Activated T-helper 2 cell treated with anti-CD3 and anti-CD28 coated beads, Interferon-gamma antibody, Interleukin-2, Interleukin-4, amounts not matched to agents 10 μg/mL and 5 μg/mL and 100 μg/mL, durations not matched to agents 14 hours and 24 hours and 36 hours (primary cell): Measurements from ENCODE around the gene NT5C2. TPM values are rescaled to one million over a fixed set of nuclear protein-coding genes. Genes with fewer than 3 reads are reported as not detected.
"Not testable (repeated sequence)": the region's sequence is repeated elsewhere in the genome, so short reads cannot be mapped to it uniquely, and the experiment has no call there.

ENCODE experiments used
- DNase-seq: peaks from one replicate; pipeline ENCODE4 v3.0.0; 2021; ENCODE audit warnings: low spot score
- H3K27ac Mint-ChIP-seq: one replicate; pipeline ENCODE4 v1.8.0; 2021; ENCODE audit warnings: mixed read lengths
- H3K27me3 Mint-ChIP-seq: one replicate; pipeline ENCODE4 v1.8.0; 2021; ENCODE audit warnings: low read depth, mixed read lengths
- H3K36me3 Mint-ChIP-seq: one replicate; pipeline ENCODE4 v1.8.0; 2021; ENCODE audit warnings: low read depth, mixed read lengths
- H3K4me1 Mint-ChIP-seq: one replicate; pipeline ENCODE4 v1.8.0; 2021; ENCODE audit warnings: low read depth, mixed read lengths
- H3K4me3 Mint-ChIP-seq: one replicate; pipeline ENCODE4 v1.8.0; 2021; ENCODE audit warnings: low read depth, mild to moderate bottlenecking, moderate library complexity, mixed read lengths
- H3K9me3 Mint-ChIP-seq: one replicate; pipeline ENCODE4 v1.8.0; 2021; ENCODE audit warnings: mixed read lengths
- intact Hi-C: fragments of 100-400 bp; cut with micrococcal nuclease; formaldehyde crosslinking; loops from one replicate; pipeline ENCODE4 v1.15.1; 2023
- total RNA-seq: library from RNA; stranded (reverse); gene quantifications from 2 replicates; pipeline ENCODE4 v1.2.3, GENCODE V29; 2022

Gene NT5C2
- total RNA-seq, 1 donor from 2014 or later = 58.1 TPM

- Mint-ChIP-seq H3K27ac (no peak overlapping the region), H3K4me3 (no peak overlapping the region), H3K27me3 (peaks cover 7% of the 10 kb centered on the region), H3K9me3 (peaks cover 12% of the 10 kb centered on the region), H3K4me1 (no peaks in the 10 kb centered on the region), H3K36me3 (no peaks in the 10 kb centered on the region)
- no peak for DNase-seq
- intact Hi-C loops = no loop called here
Observed at GRCh38 chr10:103215601-103216000, 22.5 kb upstream of the NT5C2 start.

GRCh38 chr10:103210262-103210661 is 17.2 kb upstream of the NT5C2 start:
- H3K4me1 Mint-ChIP-seq = not testable (repeated sequence)

GRCh38 chr10:103207643-103208042 is 14.6 kb upstream of the NT5C2 start:
- H3K27me3 Mint-ChIP-seq, H3K9me3 Mint-ChIP-seq, H3K4me3 Mint-ChIP-seq, intact Hi-C loops, H3K36me3 Mint-ChIP-seq, H3K27ac Mint-ChIP-seq, H3K4me1 Mint-ChIP-seq, DNase-seq: not testable (repeated sequence)

More at GRCh38 chr10:103210262-103210661, 17.2 kb upstream of the NT5C2 start:
- H3K27ac Mint-ChIP-seq, intact Hi-C loops, H3K27me3 Mint-ChIP-seq, H3K36me3 Mint-ChIP-seq, H3K4me3 Mint-ChIP-seq, DNase-seq: not testable (repeated sequence)
- peaks cover 12% of the 10 kb centered on the region for H3K9me3 Mint-ChIP-seq

- Mint-ChIP-seq H3K27me3 (peaks cover 1% of the 10 kb centered on the region), H3K4me1 (no peaks in the 10 kb centered on the region), H3K9me3 (peaks cover 4% of the 10 kb centered on the region), H3K27ac (no peak overlapping the region), H3K4me3 (no peak overlapping the region), H3K36me3 (no peaks in the 10 kb centered on the region)
- intact Hi-C loops = no loop called here
- DNase-seq = no peak
Observed at GRCh38 chr10:103207141-103207540, 14.1 kb upstream of the NT5C2 start.

GRCh38 chr10:103206715-103207114 is 13.6 kb upstream of the NT5C2 start:
- intact Hi-C loops, H3K27ac Mint-ChIP-seq, H3K4me3 Mint-ChIP-seq: not testable (repeated sequence)

GRCh38 chr10:103205401-103205800 is 12.3 kb upstream of the NT5C2 start:
- DNase-seq, H3K4me3 Mint-ChIP-seq, H3K4me1 Mint-ChIP-seq, H3K27me3 Mint-ChIP-seq, H3K36me3 Mint-ChIP-seq, H3K9me3 Mint-ChIP-seq, H3K27ac Mint-ChIP-seq, intact Hi-C loops: not testable (repeated sequence)

More at GRCh38 chr10:103206715-103207114, 13.6 kb upstream of the NT5C2 start:
- not testable (repeated sequence) for H3K27me3 Mint-ChIP-seq, H3K4me1 Mint-ChIP-seq, H3K9me3 Mint-ChIP-seq, H3K36me3 Mint-ChIP-seq, DNase-seq

GRCh38 chr10:103204353-103205255 is 11.5 kb upstream of the NT5C2 start:
- H3K27me3 Mint-ChIP-seq = peaks cover 1% of the 10 kb centered on the region
- no peaks in the 10 kb centered on the region for H3K9me3 Mint-ChIP-seq
- no peaks in the 10 kb centered on the region for H3K4me1 Mint-ChIP-seq
- no peak overlapping the region for H3K4me3 Mint-ChIP-seq
- intact Hi-C loops = no loop called here
- DNase-seq = no peak
- H3K36me3 Mint-ChIP-seq = no peaks in the 10 kb centered on the region
- H3K27ac Mint-ChIP-seq = no peak overlapping the region

GRCh38 chr10:103203466-103203865 is 10.4 kb upstream of the NT5C2 start:
- Mint-ChIP-seq H3K4me1 (no peaks in the 10 kb centered on the region), H3K9me3 (no peaks in the 10 kb centered on the region), H3K27ac (no peak overlapping the region), H3K4me3 (no peak overlapping the region), H3K27me3 (peaks cover 1% of the 10 kb centered on the region), H3K36me3 (no peaks in the 10 kb centered on the region)
- intact Hi-C loops = no loop called here
- no peak for DNase-seq

- Mint-ChIP-seq H3K9me3 (no peaks in the 10 kb centered on the region), H3K36me3 (no peaks in the 10 kb centered on the region), H3K4me3 (no peak overlapping the region), H3K4me1 (peaks cover 7% of the 10 kb centered on the region), H3K27ac (no peak overlapping the region), H3K27me3 (peaks cover 1% of the 10 kb centered on the region)
- intact Hi-C loops = no loop called here
- no peak for DNase-seq
Observed at GRCh38 chr10:103202319-103202718, 9.2 kb upstream of the NT5C2 start.

GRCh38 chr10:103199488-103199887 is 6.4 kb upstream of the NT5C2 start:
- H3K27me3 Mint-ChIP-seq = no peaks in the 10 kb centered on the region
- DNase-seq = no peak
- no peaks in the 10 kb centered on the region for H3K36me3 Mint-ChIP-seq
- H3K4me3 Mint-ChIP-seq = no peak overlapping the region
- intact Hi-C loops = no loop called here
- H3K9me3 Mint-ChIP-seq = no peaks in the 10 kb centered on the region
- H3K4me1 Mint-ChIP-seq = peaks cover 10% of the 10 kb centered on the region
- H3K27ac Mint-ChIP-seq = no peak overlapping the region

GRCh38 chr10:103198648-103199047 is 5.6 kb upstream of the NT5C2 start:
- peaks cover 5% of the 10 kb centered on the region for H3K36me3 Mint-ChIP-seq
- no peak overlapping the region for H3K4me3 Mint-ChIP-seq
- no peak for DNase-seq
- no peaks in the 10 kb centered on the region for H3K27me3 Mint-ChIP-seq
- H3K9me3 Mint-ChIP-seq = no peaks in the 10 kb centered on the region
- H3K27ac Mint-ChIP-seq = no peak overlapping the region
- H3K4me1 Mint-ChIP-seq = peaks cover 11% of the 10 kb centered on the region
- intact Hi-C loops = no loop called here

GRCh38 chr10:103197903-103198302 is 4.8 kb upstream of the NT5C2 start:
- no peak for DNase-seq
- intact Hi-C loops = loop anchor here (2.0 kb wide), 1 partner anchor 47 kb away; the partner anchor contains the start of gene RPEL1
- no peaks in the 10 kb centered on the region for H3K9me3 Mint-ChIP-seq
- H3K36me3 Mint-ChIP-seq = peaks cover 8% of the 10 kb centered on the region
- peak overlapping the region; percentile 58 for H3K27ac Mint-ChIP-seq
- peaks cover 15% of the 10 kb centered on the region for H3K4me1 Mint-ChIP-seq
- no peak overlapping the region for H3K4me3 Mint-ChIP-seq
- no peaks in the 10 kb centered on the region for H3K27me3 Mint-ChIP-seq

GRCh38 chr10:103197174-103197573 is 4.1 kb upstream of the NT5C2 start:
- Mint-ChIP-seq H3K4me3 (no peak overlapping the region), H3K27ac (peak overlapping the region; percentile 66), H3K4me1 (peaks cover 15% of the 10 kb centered on the region), H3K9me3 (no peaks in the 10 kb centered on the region), H3K27me3 (no peaks in the 10 kb centered on the region), H3K36me3 (peaks cover 8% of the 10 kb centered on the region)
- intact Hi-C loops = loop anchor here (2.0 kb wide), 1 partner anchor 48 kb away; the partner anchor contains the start of gene RPEL1
- DNase-seq = no peak
